GM19467 (cell line): Measurements from ENCODE around the gene NELL2.
"Not testable (repeated sequence)": the region's sequence is repeated elsewhere in the genome, so short reads cannot be mapped to it uniquely, and the experiment has no call there.

Source experiments
- ATAC-seq: cut with Tn5 transposase; IDR thresholded peaks from one replicate; pipeline ENCODE4 v1.9.1; 2021; ENCODE audit warnings: mild to moderate bottlenecking, moderate library complexity; ENCODE audit not compliant: unreplicated experiment

Gene NELL2

GRCh38 chr12:44847888-44848702, 28.0 kb downstream of the NELL2 start:
- peak; percentile 64 for ATAC-seq

GRCh38 chr12:44847403-44847802, 28.7 kb downstream of the NELL2 start:
- ATAC-seq: no peak

GRCh38 chr12:44846826-44847225, 29.3 kb downstream of the NELL2 start:
- no peak for ATAC-seq

- ATAC-seq: no peak
Measured at GRCh38 chr12:44842669-44843068, 33.4 kb downstream of the NELL2 start.

GRCh38 chr12:44839785-44840184, 36.3 kb downstream of the NELL2 start:
- no peak for ATAC-seq

- no peak for ATAC-seq
Measured at GRCh38 chr12:44837114-44837755, 38.9 kb downstream of the NELL2 start.

GRCh38 chr12:44835641-44836379, 40.3 kb downstream of the NELL2 start:
- ATAC-seq: no peak

GRCh38 chr12:44834996-44835395, 41.1 kb downstream of the NELL2 start:
- not testable (repeated sequence) for ATAC-seq

- no peak for ATAC-seq
Measured at GRCh38 chr12:44833561-44833960, 42.6 kb downstream of the NELL2 start.

GRCh38 chr12:44830566-44831055, 45.5 kb downstream of the NELL2 start:
- no peak for ATAC-seq

GRCh38 chr12:44829045-44829444, 47.1 kb downstream of the NELL2 start:
- no peak for ATAC-seq

- ATAC-seq: no peak
Measured at GRCh38 chr12:44827832-44828438, 48.2 kb downstream of the NELL2 start.

- ATAC-seq: not testable (repeated sequence)
Measured at GRCh38 chr12:44821702-44822101, 54.4 kb downstream of the NELL2 start.

GRCh38 chr12:44819884-44820283, 56.2 kb downstream of the NELL2 start:
- no peak for ATAC-seq

- ATAC-seq: no peak
Measured at GRCh38 chr12:44817687-44818086, 58.4 kb downstream of the NELL2 start.

- no peak for ATAC-seq
Measured at GRCh38 chr12:44816446-44817017, 59.6 kb downstream of the NELL2 start.

GRCh38 chr12:44812062-44812461, 64.1 kb downstream of the NELL2 start:
- ATAC-seq: no peak

- ATAC-seq: no peak
Measured at GRCh38 chr12:44804068-44804467, 72.0 kb downstream of the NELL2 start.

GRCh38 chr12:44795970-44796369, 80.1 kb downstream of the NELL2 start:
- no peak for ATAC-seq

GRCh38 chr12:44788731-44789130, 87.4 kb downstream of the NELL2 start:
- no peak for ATAC-seq
